Measurements from ENCODE around the gene ANKS3.

The ANKS3 gene

GRCh38 chr16:4668313-4668960 is 65.6 kb downstream of the ANKS3 start:
- no peak for DNase-seq (ENCODE audit: low spot score)

GRCh38 chr16:4667203-4667963 is 66.7 kb downstream of the ANKS3 start:
- DNase-seq (ENCODE audit: low spot score), result no peak

GRCh38 chr16:4666537-4667202 is 67.4 kb downstream of the ANKS3 start:
- DNase-seq (ENCODE audit: low spot score), result no peak

GRCh38 chr16:4664538-4665418 is 69.3 kb downstream of the ANKS3 start:
- no peak for DNase-seq (ENCODE audit: low spot score)

GRCh38 chr16:4663777-4664465 is 70.2 kb downstream of the ANKS3 start:
- DNase-seq (ENCODE audit: low spot score), result no peak

- DNase-seq (ENCODE audit: low spot score), result no peak
Observed at GRCh38 chr16:4663465-4663776, 70.7 kb downstream of the ANKS3 start.

- no peak for DNase-seq (ENCODE audit: low spot score)
Observed at GRCh38 chr16:4661661-4662060, 72.4 kb downstream of the ANKS3 start.

GRCh38 chr16:4660454-4661007 is 73.5 kb downstream of the ANKS3 start:
- no peak for DNase-seq (ENCODE audit: low spot score)

GRCh38 chr16:4659363-4660353 is 74.4 kb downstream of the ANKS3 start:
- DNase-seq (ENCODE audit: low spot score), result no peak

GRCh38 chr16:4656695-4657686 is 77.1 kb downstream of the ANKS3 start:
- no peak for DNase-seq (ENCODE audit: low spot score)

GRCh38 chr16:4656221-4656620 is 77.8 kb downstream of the ANKS3 start:
- no peak for DNase-seq (ENCODE audit: low spot score)

GRCh38 chr16:4655801-4656200 is 78.3 kb downstream of the ANKS3 start:
- no peak for DNase-seq (ENCODE audit: low spot score)

GRCh38 chr16:4654964-4655590 is 79.0 kb downstream of the ANKS3 start:
- DNase-seq (ENCODE audit: low spot score), result no peak

- DNase-seq (ENCODE audit: low spot score), result no peak
Observed at GRCh38 chr16:4654011-4654963, 79.8 kb downstream of the ANKS3 start.

- no peak for DNase-seq (ENCODE audit: low spot score)
Observed at GRCh38 chr16:4652561-4652960, 81.5 kb downstream of the ANKS3 start.

- DNase-seq (ENCODE audit: low spot score), result no peak
Observed at GRCh38 chr16:4651827-4652226, 82.2 kb downstream of the ANKS3 start.

All from SK-N-DZ (cell line).